ENCODE data around the gene GLT8D2. TPM values are rescaled to one million over a fixed set of nuclear protein-coding genes. Genes with fewer than 3 reads are reported as not detected.

GLT8D2 gene
- total and polyA plus RNA-seq, 2 experiments from 2014 or later, result 4.2 to 8.5 TPM

- no peak overlapping the region for H3K4me3 Mint-ChIP-seq
- no peaks in the 10 kb centered on the region for H3K4me1 Mint-ChIP-seq
- no peak overlapping the region for H3K27ac Mint-ChIP-seq
- no peak for ATAC-seq
- no peaks in the 10 kb centered on the region for H3K9me2 ChIP-seq (ENCODE audit: insufficient read depth)
- H4K20me1 ChIP-seq (replicated peaks; ENCODE audit: insufficient read depth), result no peaks in the 10 kb centered on the region
- peaks cover 2% of the 10 kb centered on the region for H3K27me3 Mint-ChIP-seq (ENCODE audit: insufficient read depth, low read depth, poor library complexity)
- H3K9me3 Mint-ChIP-seq, result peaks cover 18% of the 10 kb centered on the region
- H3K4me3 ChIP-seq, result no peak overlapping the region
- no peaks in the 10 kb centered on the region for H3K4me1 ChIP-seq (ENCODE audit: insufficient read depth)
- no peaks in the 10 kb centered on the region for H3K79me2 ChIP-seq (replicated peaks; ENCODE audit: insufficient read depth)
- TF ChIP-seq NANOG (IDR thresholded peaks at IDR 0.05; ENCODE audit: borderline replicate concordance), result no peak
- TF ChIP-seq STAT1 (IDR thresholded peaks at IDR 0.05; ENCODE audit: unreplicated experiment), result no peak
- no peak for TF ChIP-seq ZNF114 (CRISPR knock-in tag; IDR thresholded peaks at IDR 0.05)
- TF ChIP-seq ZNF462 (CRISPR knock-in tag; IDR thresholded peaks at IDR 0.05), result no peak
- no peak for TF ChIP-seq CREB1 (CRISPR knock-in tag; IDR thresholded peaks at IDR 0.05; ENCODE audit: low read depth)
- no peak for TF ChIP-seq REST (IDR thresholded peaks at IDR 0.05; ENCODE audit: unreplicated experiment)
- TF ChIP-seq POLR2AphosphoS5 (IDR thresholded peaks at IDR 0.05; ENCODE audit: low read depth), result no peak
- TF ChIP-seq ZNF331 (CRISPR knock-in tag; IDR thresholded peaks at IDR 0.05; ENCODE audit: low read depth), result no peak
- no peak for TF ChIP-seq EZH2 (IDR thresholded peaks at IDR 0.05; ENCODE audit: low read depth, unreplicated experiment)
- TF ChIP-seq ETS1 (IDR thresholded peaks at IDR 0.05), result no peak
- H2AFZ ChIP-seq, result no peak overlapping the region
- no peaks in the 10 kb centered on the region for H3K27me3 ChIP-seq (ENCODE audit: insufficient read depth)
- no peak overlapping the region for H3K4me2 ChIP-seq
- H3K36me3 Mint-ChIP-seq (ENCODE audit: low read depth), result no peaks in the 10 kb centered on the region; the same call in 2 of the 3 replicates
- H3F3A ChIP-seq (replicated peaks; ENCODE audit: low read depth), result no peaks in the 10 kb centered on the region
- DNase-seq (ENCODE audit: low spot score), result no peak
- no peaks in the 10 kb centered on the region for H3K36me3 ChIP-seq (ENCODE audit: insufficient read depth)
- H3K27ac ChIP-seq (ENCODE audit: low read depth), result no peak overlapping the region
These were observed 25.6 kb downstream of the GLT8D2 start for GRCh38 chr12:104024348-104024747.
